Measurements from ENCODE around the gene LENG8.
"Not testable (repeated sequence)": the region's sequence is repeated elsewhere in the genome, so short reads cannot be mapped to it uniquely, and the experiment has no call there.

LENG8 gene

GRCh38 chr19:54482889-54483288 is 33.9 kb downstream of the LENG8 start:
- DNase-seq (ENCODE audit: low read depth in 3 of 3), result no peak

- DNase-seq (ENCODE audit: low read depth in 3 of 3), result no peak
Measured at GRCh38 chr19:54484451-54484850, 35.5 kb downstream of the LENG8 start.

DNA sequence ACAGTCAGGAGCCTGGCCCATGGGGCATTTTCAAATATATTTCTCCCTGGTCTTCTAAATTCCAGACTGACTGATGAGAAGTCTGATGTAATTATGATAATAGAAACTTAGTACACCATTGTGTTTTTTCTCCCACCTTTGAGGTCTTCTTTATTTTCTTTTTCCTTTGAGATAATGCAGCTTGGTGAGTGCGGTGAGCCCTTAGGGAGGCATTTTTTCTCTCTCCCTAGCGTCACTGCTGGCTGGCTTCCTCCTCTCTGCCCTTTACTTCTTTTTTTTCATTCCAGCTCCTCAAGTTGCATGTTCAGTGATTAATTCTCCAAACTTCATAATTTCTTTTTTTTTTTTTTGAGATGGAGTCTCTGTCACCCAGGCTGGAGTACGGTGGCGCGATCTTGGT is 36.9 kb downstream of the LENG8 start:
- DNase-seq (ENCODE audit: low read depth in 3 of 3), result no peak

- no peak for DNase-seq (ENCODE audit: low read depth in 3 of 3)
Measured at GRCh38 chr19:54489341-54489740, 40.3 kb downstream of the LENG8 start.

DNA sequence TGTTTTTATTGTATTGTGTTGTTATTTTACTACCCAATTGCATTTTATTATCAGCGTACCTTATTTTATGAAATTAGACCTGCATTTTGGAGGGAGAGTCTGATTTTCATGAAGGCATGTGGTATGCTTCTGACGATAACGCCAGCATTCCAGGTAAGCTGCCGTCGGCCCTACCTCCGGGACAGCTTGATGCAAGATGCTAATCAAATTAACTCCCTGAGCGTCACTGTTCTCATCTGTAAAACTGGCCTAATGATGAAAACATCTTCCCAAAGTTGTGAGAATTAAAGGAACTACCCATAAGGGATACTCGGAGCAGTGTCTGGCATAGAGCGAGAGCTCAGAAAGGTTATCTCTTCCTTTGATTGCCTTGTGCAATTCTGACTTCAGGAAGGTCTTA is 40.8 kb downstream of the LENG8 start:
- no peak for DNase-seq (ENCODE audit: low read depth in 3 of 3)

- no peak for DNase-seq (ENCODE audit: low read depth in 3 of 3)
Measured at GRCh38 chr19:54492568-54492967, 43.6 kb downstream of the LENG8 start.

GRCh38 chr19:54493056-54493455 is 44.1 kb downstream of the LENG8 start:
- DNase-seq (ENCODE audit: low read depth in 3 of 3), result not testable (repeated sequence)

DNA sequence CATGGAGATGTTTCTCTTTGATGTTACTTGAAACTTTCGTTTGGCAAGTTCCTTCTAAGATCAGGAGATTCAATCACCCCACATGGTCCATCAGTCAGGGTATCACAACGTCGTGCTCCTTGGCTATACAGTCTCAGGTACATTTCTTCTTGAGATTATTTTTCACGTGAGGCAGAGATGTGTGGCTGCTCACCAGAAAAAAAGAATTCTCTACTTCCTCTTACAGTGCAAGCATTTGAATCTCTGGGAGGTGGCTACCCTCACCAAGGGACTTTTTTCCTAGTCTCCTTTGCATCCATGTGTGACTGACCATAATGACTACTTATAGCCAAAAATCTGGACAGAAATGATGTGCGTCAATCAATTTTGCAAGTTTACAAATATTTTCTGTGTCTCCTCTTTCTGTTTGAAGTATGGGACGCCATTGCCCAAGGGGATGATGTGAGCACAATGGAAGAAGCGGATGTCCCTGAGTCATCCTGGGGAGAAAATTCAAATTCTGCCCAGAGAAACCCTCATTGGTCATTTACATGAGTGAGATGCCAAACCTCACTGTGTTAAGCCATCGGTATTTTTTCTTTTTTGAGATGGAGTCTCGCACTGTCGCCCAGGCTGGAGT is 45.1 kb downstream of the LENG8 start:
- no peak for DNase-seq (ENCODE audit: low read depth in 3 of 3)

DNA sequence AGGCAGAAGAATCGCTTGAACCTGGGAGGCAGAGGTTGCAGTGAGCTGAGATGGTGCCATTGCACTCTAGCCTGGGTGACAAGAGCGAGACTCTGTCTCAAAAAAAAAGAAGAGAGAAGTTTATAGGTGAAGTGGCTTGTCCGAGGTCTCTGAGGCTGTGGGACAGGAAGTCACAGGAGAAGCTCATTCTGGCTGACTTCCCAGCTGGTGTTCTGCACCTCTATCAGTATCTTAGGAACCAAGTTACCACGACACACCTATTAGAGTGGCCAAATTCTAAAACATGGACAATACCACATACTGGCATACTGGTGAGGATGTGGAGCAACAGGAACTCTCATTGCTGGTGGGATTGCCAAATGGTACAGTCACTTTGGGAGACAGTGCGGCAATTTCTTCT is 46.3 kb downstream of the LENG8 start:
- not testable (repeated sequence) for DNase-seq (ENCODE audit: low read depth in 3 of 3)

- not testable (repeated sequence) for DNase-seq (ENCODE audit: low read depth in 3 of 3)
Measured at GRCh38 chr19:54497747-54498450, 48.9 kb downstream of the LENG8 start.

GRCh38 chr19:54498451-54498772 is 49.4 kb downstream of the LENG8 start:
- not testable (repeated sequence) for DNase-seq (ENCODE audit: low read depth in 3 of 3)

GRCh38 chr19:54502518-54503048 is 53.6 kb downstream of the LENG8 start, which contains the start of gene LAIR2:
Gene LAIR2 (plus strand): TSS chr19:54502831. CDS start chr19:54502919, 88 bp downstream.
- DNase-seq (ENCODE audit: low read depth in 3 of 3), result no peak

GRCh38 chr19:54505542-54505941 is 56.5 kb downstream of the LENG8 start:
- not testable (repeated sequence) for DNase-seq (ENCODE audit: low read depth in 3 of 3)

DNA sequence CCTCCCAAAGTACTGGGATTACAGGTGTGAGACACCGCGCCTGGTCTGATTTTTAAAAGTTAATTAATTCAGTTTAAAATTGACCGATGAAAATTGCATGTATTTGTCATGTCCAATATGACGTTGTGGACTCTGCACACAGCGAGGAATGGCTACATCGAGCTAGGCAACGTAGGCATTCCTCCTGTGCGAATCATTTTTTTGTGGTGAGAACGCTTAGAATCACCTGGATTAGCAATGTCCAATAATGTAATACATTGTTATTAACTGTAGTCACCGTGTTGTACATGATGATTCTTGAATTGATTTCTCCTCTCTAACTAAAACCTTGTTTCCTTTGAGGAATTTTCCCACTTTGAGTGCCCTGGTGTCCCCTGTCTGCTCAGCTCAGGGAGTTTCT is 57.1 kb downstream of the LENG8 start:
- DNase-seq (ENCODE audit: low read depth in 3 of 3), result no peak

- DNase-seq (ENCODE audit: low read depth in 3 of 3), result not testable (repeated sequence)
Measured at GRCh38 chr19:54507038-54507717, 58.2 kb downstream of the LENG8 start.

- DNase-seq (ENCODE audit: low read depth in 3 of 3), result no peak
Measured at GRCh38 chr19:54507824-54508223, 58.8 kb downstream of the LENG8 start.

- DNase-seq (ENCODE audit: low read depth in 3 of 3), result not testable (repeated sequence)
Measured at GRCh38 chr19:54508487-54508886, 59.5 kb downstream of the LENG8 start.

GRCh38 chr19:54509200-54509940 is 60.4 kb downstream of the LENG8 start:
- not testable (repeated sequence) for DNase-seq (ENCODE audit: low read depth in 3 of 3)
